ENCODE measurements around the gene TMEM72.

Gene TMEM72

DNA sequence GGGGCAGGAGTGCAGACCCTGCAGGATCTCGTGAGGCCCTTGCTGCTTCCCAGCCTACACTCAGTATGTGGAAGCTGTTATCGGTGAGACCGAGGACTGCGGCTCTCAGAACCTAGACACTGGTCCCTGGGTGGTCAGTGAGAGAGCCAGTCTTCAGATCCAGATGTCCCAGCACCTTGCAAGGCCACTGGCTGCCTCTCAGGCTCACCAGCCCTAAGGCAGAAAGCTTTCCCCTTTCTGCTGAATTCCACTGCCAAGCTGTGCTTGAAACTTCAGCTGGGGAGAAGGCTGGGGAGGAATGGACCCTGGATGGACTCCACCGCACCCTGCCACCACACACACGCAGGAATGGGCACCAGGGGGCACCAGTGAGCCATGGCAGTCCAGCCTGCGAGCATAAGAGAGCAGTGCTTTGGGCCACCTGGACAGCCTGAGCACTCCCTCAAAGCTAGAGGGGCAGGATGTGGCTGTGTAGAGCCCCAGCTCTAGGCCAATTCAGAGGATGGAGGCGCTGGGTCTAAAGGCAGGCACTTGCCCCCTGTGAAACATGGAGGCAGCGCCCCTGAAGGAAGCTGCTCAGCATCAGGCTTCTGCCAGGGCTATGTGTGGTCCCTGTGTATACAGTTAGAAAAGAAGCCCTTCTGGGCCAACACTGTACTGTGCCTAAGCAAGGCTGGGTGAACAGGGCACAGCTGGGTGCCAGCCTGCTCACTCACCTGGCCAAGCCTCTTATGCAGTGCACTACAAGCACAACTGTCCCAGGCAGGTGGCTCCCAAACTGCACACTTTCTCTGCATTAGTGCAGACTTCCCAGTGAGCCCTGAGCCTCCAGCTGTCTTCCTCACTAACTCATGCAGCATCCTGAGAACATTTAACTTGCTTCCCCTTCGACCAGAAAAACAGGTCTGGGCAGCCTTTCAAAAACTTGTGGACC, 21.6 kb downstream of the TMEM72 start:
- Histone ChIP-seq H3K36me3 (no peaks in the 10 kb centered on the region), H3K27ac (no peak overlapping the region), H3K27me3 (no peaks in the 10 kb centered on the region), H3K4me3 (ENCODE audit: low read depth in 1 of 2, low read length in 1 of 2) (no peak overlapping the region), H3K4me1 (ENCODE audit: control insufficient read depth in 1 of 2, insufficient read depth in 1 of 2, low read depth in 1 of 2, low read length in 1 of 2) (peaks cover 22 to 36% of the 10 kb centered on the region in 2 experiments), H3K9me3 (no peaks in the 10 kb centered on the region)
- TF ChIP-seq CTCF (IDR thresholded peaks at IDR 0.05) = peak; percentile 86

GRCh38 chr10:44933451-44934321, 22.5 kb downstream of the TMEM72 start:
- no peak for TF ChIP-seq CTCF (IDR thresholded peaks at IDR 0.05)
- Histone ChIP-seq H3K27me3 (no peaks in the 10 kb centered on the region), H3K4me1 (ENCODE audit: control insufficient read depth in 1 of 2, insufficient read depth in 1 of 2, low read depth in 1 of 2, low read length in 1 of 2) (peaks cover 24 to 36% of the 10 kb centered on the region in 2 experiments), H3K4me3 (ENCODE audit: low read depth in 1 of 2, low read length in 1 of 2) (no peak overlapping the region), H3K36me3 (no peaks in the 10 kb centered on the region), H3K9me3 (no peaks in the 10 kb centered on the region), H3K27ac (no peak overlapping the region)

DNA sequence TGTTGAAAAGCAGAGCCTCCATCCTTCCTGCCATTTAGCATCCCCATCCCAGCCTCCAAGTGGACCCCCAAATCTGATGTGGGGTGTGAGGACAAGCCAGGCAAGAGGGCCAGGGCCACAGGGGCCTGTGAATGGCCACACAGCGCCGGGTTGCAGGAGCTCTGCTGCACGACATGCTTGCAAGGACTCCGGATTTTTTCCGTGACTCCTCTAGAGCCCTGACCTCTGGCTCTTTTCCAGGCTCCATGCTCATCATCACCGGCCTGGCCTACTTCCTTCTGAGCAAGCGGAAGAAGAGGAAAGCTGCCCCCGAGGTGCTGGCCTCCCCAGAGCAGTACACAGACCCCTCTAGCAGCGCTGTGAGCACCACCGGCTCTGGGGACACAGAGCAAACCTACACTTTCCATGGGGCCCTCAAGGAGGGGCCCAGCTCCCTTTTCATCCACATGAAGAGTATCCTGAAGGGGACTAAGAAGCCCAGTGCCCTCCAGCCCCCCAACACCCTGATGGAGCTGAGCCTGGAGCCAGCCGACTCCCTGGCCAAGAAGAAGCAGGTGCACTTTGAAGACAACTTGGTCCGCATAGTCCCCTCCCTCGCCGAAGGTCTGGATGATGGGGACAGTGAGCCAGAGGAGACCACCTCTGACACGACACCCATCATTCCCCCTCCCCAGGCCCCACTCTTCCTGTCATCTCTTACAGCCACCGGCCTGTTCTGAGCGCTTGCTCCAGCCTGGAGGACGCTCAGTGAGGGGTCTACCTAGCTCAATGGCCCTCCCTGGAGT, 23.5 kb downstream of the TMEM72 start:
- Histone ChIP-seq H3K27ac (no peak overlapping the region), H3K27me3 (no peaks in the 10 kb centered on the region), H3K4me1 (ENCODE audit: control insufficient read depth in 1 of 2, insufficient read depth in 1 of 2, low read depth in 1 of 2, low read length in 1 of 2) (peaks cover 33 to 38% of the 10 kb centered on the region in 2 experiments), H3K4me3 (ENCODE audit: low read depth in 1 of 2, low read length in 1 of 2) (no peak overlapping the region), H3K9me3 (no peaks in the 10 kb centered on the region), H3K36me3 (no peaks in the 10 kb centered on the region)
- no peak for TF ChIP-seq CTCF (IDR thresholded peaks at IDR 0.05)

DNA sequence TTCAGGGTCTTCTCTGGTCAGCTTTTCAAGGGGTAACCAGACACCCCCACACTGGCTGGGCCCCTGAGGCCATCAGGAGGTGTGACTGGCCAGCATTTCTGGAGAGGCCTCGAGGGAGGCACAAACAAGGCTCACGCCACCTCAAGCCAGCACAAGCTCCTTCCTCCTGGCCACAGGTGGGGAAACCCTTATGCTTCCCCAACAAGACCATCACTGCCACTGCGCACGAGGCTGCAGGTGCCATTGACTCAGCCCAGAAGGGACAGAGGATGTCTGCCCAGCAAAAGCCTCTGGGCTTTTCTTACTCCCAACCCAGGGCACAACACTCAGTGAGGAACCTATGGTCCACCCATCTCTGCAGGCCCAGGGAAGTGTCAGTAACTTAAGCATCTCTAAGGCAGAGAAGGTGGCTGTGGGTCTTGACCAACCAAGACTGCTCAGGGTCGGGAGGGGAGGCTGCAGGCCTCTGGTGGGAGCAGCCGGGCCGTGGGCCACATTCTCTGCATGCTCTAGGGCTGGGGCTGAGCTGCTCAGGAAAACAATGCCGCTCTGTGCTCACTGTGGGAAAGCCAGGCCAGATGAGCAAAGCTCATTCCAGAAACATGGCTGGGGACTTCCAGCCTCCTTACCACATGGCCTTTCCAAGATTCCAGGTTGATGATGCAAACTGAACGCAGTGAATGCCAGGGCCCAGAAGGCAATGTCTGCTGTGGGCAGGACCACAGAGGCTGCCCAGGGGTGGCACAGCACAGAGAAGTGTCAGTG, 24.2 kb downstream of the TMEM72 start:
- Histone ChIP-seq H3K9me3 (no peaks in the 10 kb centered on the region), H3K27me3 (no peaks in the 10 kb centered on the region), H3K27ac (no peak overlapping the region), H3K4me3 (ENCODE audit: low read depth in 1 of 2, low read length in 1 of 2) (no peak overlapping the region), H3K4me1 (ENCODE audit: control insufficient read depth in 1 of 2, insufficient read depth in 1 of 2, low read depth in 1 of 2, low read length in 1 of 2) (peaks cover 40 to 46% of the 10 kb centered on the region in 2 experiments), H3K36me3 (no peaks in the 10 kb centered on the region)
- TF ChIP-seq CTCF (IDR thresholded peaks at IDR 0.05) = no peak

DNA sequence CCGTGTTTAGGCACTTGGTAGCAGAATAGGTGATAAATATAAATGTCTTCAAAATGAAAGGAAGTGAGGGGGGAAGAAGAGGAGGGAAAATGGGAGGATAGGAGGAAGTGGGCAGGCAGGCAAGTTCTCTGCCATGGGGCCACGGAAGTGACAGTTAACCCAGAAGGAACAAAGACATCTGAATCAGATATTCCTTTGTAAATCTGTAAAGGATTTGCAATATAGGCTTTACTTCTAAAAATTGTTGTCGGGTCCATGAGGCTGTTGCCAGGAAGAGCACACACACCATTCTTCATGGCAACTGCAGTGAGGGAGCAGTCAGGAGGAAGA, 24.8 kb downstream of the TMEM72 start:
- Histone ChIP-seq H3K4me3 (ENCODE audit: low read depth in 1 of 2, low read length in 1 of 2) (no peak overlapping the region), H3K27ac (no peak overlapping the region), H3K36me3 (no peaks in the 10 kb centered on the region), H3K4me1 (ENCODE audit: control insufficient read depth in 1 of 2, insufficient read depth in 1 of 2, low read depth in 1 of 2, low read length in 1 of 2) (peaks cover 40 to 46% of the 10 kb centered on the region in 2 experiments), H3K27me3 (no peaks in the 10 kb centered on the region), H3K9me3 (no peaks in the 10 kb centered on the region)
- no peak for TF ChIP-seq CTCF (IDR thresholded peaks at IDR 0.05)
